Measurements from ENCODE around the gene MYO3B. TPM values are rescaled to one million over a fixed set of nuclear protein-coding genes. Genes with fewer than 3 reads are reported as not detected.

MYO3B gene
- total RNA-seq, 4 donors from 2014 or later, result not detected

- no peak for DNase-seq (ENCODE audit: low spot score)
- TF ChIP-seq, protein P1, sequence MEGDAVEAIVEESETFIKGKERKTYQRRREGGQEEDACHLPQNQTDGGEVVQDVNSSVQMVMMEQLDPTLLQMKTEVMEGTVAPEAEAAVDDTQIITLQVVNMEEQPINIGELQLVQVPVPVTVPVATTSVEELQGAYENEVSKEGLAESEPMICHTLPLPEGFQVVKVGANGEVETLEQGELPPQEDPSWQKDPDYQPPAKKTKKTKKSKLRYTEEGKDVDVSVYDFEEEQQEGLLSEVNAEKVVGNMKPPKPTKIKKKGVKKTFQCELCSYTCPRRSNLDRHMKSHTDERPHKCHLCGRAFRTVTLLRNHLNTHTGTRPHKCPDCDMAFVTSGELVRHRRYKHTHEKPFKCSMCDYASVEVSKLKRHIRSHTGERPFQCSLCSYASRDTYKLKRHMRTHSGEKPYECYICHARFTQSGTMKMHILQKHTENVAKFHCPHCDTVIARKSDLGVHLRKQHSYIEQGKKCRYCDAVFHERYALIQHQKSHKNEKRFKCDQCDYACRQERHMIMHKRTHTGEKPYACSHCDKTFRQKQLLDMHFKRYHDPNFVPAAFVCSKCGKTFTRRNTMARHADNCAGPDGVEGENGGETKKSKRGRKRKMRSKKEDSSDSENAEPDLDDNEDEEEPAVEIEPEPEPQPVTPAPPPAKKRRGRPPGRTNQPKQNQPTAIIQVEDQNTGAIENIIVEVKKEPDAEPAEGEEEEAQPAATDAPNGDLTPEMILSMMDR (IDR thresholded peaks at IDR 0.05), result no peak
- ATAC-seq (ENCODE audit: low FRiP score), result no peak
Measured at GRCh38 chr2:170643346-170643745, 465.4 kb downstream of the MYO3B start.

DNA sequence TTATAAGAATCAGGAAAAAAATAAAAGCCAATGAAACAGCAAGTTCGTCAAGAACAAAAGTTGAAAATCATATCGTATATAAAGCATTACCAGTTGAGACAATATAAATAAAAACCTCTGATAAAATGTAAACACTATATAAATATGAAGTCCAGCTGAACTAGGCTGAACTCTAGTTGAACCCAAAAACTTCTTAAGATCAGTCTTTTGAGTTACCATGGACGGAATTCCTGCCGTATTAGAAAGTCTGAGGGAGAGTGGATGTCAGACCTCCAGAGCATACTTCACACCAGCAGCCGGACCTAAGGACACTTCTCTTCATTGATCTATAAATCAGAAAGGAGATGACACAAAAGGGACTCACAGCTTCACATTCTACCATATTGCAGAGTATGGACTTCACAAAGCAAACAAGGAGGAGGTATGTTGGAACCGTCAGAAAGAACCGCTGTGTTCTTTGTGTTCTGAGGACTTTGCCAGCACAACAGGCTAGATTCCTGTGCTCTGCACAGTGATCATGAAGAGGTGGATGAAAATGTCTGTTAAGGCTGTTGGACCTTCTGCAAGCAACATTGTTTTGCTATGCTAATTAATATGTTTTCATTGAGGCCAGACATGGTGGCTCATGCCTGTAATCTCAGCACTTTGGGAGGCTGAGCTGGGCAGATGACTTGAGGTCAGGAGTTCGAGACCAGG, 469.9 kb downstream of the MYO3B start:
- no peak for DNase-seq (ENCODE audit: low spot score)
- TF ChIP-seq, protein P1 (IDR thresholded peaks at IDR 0.05), result no peak
- ATAC-seq (ENCODE audit: low FRiP score), result no peak

DNA sequence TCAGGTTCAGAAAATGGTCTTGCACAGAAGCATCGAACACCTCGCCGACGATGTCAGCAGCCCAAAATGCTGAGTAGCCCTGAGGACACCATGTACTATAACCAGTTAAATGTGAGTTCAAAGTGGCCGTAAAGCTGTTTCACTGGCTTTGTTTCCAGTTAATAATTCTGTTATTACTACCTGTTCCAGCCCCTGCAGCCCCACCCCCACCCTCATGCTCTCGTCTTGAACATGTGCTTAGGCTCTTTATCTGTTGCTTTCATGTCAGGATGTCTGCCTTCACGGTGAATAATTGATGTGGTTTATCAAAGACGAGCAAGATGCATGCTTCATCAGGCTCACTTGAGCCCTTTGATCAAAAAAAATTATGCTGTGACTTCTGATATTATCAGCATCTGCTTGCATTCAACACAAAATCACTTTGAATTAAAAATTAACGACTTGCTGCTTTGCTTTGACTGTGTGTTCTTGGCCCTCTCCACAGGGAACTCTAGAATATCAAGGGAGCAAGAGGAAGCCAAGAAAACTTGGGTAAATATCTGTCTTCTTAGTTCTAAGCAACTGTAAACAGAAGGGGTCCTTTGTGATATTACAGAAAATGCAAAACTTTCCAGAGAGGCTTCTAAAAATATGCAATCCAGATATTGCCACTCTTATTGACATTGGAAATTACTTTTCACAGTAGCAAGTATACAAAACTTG, 473.8 kb downstream of the MYO3B start:
- ATAC-seq (ENCODE audit: low FRiP score), result no peak

DNA sequence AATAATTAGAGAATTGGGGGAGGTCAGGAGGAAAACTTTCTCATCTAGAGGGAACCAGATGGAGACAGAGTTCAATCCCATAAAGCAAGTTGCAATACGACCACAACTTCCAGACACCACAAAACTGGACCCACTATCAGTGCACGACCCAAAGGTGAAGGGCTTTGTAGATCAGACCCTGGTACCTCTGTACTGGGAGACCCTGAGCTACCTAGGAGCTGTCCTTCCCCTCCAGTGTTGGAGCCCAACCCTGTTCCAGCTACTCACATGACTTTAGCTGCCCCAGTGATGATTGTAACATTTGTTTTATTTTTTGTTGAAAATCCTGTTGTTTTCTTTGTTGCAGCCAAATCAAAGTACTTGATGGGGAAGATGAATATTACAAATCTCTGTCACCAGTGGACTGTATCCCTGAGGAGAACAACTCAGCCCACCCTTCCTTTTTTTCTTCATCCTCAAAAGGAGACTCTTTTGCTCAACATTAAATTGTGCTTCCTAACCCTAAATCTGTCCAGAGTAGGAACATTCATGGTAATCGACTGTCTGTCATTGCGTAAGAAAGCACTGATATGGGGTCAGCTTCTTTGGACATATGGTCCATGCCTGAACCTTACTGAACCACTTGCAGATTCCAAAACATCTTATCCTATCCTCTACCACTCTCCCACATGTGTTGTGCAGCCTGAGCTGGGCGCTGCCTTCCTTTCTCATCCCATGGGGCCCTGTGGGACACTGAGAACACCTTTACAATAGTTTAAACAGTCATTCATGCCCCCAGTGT, 474.9 kb downstream of the MYO3B start:
- TF ChIP-seq, protein P1 (IDR thresholded peaks at IDR 0.05), result no peak
- ATAC-seq (ENCODE audit: low FRiP score) (no peak), DNase-seq (ENCODE audit: low spot score) (no peak)

More for the DNA sequence above, 473.8 kb downstream of the MYO3B start:
- TF ChIP-seq, protein P1 (IDR thresholded peaks at IDR 0.05), result no peak
- DNase-seq (ENCODE audit: low spot score), result no peak

DNA sequence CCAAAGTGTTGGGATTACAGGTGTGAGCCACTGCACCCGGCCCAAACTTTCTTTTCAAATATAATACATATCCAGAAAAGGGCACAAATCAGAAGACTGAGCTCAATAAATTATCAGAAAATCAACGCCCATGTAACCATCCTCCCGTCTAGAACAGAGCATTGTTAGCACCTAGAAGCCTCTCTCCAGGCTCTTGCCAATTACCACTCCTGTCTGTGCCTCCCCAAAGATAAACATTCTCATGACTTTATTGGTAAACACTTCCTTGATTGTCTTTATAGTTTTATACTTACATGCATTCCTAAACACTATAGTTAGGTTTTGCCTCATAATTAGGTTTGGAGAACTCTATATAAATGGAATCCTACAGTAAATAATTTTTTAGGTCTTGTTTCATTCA, 478.7 kb downstream of the MYO3B start:
- TF ChIP-seq, protein P1 (IDR thresholded peaks at IDR 0.05), result no peak
- DNase-seq (ENCODE audit: low spot score) (no peak), ATAC-seq (ENCODE audit: low FRiP score) (no peak)

DNA sequence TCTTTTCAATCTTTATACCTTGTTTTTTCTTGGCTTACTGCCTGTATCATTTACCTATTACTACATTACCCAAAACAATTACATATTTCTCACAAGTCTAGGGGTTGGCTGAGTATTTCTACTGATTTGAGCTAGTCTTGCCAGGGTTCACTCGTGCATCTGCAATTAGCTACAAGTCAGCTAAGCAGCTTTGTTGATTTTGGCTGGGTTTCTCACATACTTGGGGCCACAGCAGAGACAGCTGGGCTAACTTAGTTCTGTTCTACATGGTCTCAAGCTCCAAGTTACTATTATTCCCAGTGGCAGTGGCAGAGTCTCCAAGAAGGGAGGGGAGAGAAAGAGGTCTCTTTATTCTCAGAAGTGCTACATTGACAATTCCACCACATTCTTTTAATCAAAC, 482.5 kb downstream of the MYO3B start:
- ATAC-seq (ENCODE audit: low FRiP score), result no peak
- TF ChIP-seq, protein P1 (IDR thresholded peaks at IDR 0.05), result no peak
- no peak for DNase-seq (ENCODE audit: low spot score)
